Endometrial microvascular endothelial cells (primary cell): Measurements from ENCODE around the gene E2F8. TPM values are rescaled to one million over a fixed set of nuclear protein-coding genes. Genes with fewer than 3 reads are reported as not detected.
"Not testable (repeated sequence)": the region's sequence is repeated elsewhere in the genome, so short reads cannot be mapped to it uniquely, and the experiment has no call there.

Source experiments
- in situ Hi-C: cut with HindIII; loops from 2 replicates; pipeline ENCODE4 v1.10.0; 2017; ENCODE audit warnings: low sequenced_read_pairs, low pct_unique_long_range_greater_than_20kb; ENCODE audit errors: inconsistent ontology term
- total RNA-seq: library from RNA; depleted of rRNA; stranded (reverse); fragments of >200 nt; gene quantifications from one replicate; pipeline ENCODE4 v1.2.3, GENCODE V29; 2015; ENCODE audit errors: inconsistent ontology term

Gene E2F8
- total RNA-seq, 1 donor from 2014 or later, result 5.9 TPM

DNA sequence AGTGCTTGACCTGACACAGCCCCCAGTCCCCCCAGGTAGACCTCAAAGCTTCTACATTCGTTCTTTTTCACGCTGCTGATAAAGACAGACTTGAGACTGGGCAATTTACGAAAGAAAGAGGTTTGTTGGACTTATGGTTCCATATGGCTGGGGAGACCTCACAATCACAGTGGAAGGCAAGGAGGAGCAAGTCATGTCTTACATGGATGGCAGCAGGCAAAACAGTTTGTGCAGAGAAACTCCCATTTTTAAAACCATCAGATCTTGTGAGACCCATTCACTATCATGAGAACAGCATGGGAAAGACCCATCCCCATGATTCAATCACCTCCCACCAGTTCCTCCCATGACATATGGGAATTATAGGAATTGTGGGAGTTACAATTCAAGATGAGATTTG is 13.7 kb upstream of the E2F8 start:
- in situ Hi-C loops, result not testable (repeated sequence)

DNA sequence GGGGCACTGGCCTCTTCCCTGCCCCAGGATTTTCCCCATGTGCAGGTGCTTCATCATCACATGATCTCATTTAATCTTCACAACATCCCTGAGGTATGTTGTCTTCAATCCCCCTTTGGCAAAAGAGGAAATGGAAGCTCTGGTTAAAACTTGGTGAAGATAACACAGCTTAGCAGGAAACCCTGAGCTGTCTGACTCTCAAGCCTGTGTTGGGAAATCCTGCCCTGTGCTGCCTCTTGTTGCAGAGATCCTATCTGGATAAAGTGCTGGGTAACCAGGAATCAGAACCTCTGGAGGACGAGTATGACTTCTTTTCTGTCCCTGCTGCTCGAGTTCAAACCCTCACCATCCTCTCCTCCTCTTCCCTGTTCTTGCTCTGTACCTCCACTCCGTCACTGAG is 13.1 kb upstream of the E2F8 start:
- in situ Hi-C loops, result no loop called here

DNA sequence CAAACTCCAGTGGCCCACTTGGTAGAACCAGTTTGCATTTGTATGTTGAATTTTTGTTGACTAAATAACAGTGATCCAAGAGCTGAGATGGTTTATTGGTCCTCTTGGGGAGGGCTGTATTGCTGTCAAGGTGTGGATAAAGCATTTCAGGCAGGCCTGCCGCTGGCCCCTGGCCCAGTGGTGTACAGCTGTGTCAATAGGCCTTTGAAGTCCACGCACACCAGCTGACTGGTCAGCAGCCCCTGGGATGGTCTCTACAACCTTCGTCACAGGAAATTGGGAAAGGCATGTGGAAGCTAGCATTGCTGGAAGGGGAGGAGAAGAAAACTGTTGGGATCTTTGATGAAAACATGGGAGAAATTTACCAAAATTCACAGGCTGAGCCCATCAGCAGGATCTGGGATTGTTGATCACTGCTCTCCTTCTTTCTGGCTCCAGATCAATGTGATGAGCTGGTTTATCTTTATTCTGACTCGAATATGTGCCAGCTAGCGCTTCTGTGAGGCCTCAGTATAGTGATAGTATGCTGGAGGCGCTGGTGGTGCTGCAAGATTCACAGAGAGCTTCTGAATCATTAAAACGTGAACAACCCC is 12.5 kb upstream of the E2F8 start:
- in situ Hi-C loops, result no loop called here

DNA sequence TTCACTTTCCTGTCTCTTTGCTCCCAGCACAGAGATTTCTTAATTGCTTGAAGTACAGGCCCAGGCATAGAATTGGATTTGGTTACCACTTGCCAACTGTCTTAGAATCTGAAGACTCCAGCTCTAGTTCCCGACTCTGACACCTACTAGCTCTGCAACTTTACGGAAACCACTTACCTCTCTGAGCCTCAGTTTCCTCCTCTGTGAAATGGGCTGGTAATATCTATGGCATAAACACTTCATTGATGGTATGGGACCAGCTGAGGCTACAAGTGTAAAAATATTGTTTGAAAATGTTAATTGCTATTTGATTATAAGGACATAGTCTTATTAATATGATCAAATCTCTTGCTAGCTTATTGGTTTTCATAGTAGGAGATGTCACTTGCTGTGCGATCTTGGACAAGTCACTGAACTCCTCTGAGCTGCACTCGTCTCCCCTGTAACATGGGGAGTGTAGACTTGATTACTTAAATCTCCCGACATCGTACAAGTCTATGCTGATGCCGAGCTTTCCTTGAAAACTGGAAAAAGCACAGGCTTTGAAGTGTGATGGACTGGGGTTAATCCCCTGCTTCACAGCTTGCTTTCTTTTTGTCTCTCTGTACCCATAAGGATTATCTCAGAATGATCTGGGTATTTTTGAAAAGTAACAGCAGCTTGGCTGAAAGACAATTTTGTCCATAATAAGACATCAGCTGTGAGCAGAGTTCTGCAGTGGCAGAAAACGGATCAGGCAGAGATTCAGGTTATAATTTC is 11.8 kb upstream of the E2F8 start:
- in situ Hi-C loops, result no loop called here

DNA sequence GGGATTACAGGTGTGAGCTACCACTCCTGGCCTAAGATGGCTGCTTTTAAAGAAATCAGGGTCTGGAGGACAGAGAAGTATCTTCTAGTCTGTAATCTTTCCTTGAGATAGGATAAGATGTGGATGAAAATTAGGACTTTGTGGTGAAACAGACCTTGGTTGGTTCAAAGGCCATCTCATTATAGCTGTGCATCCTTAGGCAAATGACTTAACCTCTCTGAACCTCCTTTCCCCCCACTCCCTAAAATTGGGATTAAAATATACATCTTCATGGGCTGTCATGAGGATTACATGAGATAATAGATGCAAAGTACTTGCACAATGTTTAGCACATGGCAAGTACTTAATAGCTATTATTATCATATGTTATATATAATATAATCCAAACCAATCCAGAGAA is 10.8 kb upstream of the E2F8 start:
- in situ Hi-C loops, result no loop called here

DNA sequence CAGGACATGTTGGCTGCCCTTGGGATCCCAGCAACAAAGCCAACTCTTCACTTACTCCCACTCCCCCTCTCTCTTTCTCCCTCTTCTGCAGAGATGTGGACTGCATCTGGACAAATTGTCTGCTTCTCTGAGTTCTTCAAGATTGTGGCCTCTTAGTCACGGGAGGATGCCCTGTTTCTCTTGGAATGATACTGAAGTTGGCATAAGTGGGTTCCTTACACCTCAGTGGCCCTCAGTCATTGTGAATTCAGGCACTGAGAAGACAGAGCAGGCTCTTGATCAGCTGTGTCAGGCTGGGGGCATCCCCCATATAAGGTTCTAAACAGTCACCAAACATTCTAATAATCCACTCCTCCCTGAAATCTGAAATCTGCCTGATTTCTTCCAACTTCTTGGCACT is 6.1 kb upstream of the E2F8 start:
- in situ Hi-C loops, result no loop called here

DNA sequence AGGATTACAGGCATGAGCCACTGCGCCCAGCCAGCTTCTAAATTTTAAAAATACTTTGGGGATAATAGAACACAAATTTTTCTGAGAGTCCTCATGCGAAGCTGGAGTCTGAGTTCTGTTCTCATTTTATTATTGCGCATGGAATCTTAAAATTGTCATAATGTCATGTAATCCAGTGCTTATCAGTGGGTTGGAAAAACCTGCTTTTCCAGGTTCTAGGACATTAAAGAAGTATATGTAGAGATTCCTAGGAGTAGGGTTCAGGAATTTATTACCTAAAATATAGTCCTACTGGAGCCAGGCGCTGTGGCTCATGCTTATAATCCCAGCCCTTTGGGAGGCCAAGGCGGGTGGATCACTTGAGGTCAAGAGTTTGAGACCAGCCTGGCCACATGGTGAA is 4.6 kb upstream of the E2F8 start:
- in situ Hi-C loops, result no loop called here

DNA sequence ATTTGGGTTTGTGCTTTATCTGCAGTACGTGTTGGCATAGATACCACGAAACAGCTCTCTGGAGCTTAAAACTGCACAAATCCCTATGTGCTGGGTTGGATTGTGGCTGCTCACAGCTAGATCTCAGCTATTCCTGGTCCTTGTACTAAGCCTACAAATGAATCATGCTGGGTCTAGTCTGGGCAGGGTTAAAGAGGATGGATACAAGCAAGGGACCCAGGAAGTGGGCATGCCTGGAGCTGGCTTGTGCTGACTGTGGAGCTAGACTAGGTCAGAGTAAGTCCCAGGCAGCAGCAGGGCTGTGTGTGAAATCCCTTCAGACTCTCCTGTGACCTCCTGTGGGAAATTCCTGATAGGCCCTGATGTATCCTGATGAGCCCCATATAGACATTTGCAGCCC is 3.9 kb upstream of the E2F8 start:
- in situ Hi-C loops, result no loop called here

DNA sequence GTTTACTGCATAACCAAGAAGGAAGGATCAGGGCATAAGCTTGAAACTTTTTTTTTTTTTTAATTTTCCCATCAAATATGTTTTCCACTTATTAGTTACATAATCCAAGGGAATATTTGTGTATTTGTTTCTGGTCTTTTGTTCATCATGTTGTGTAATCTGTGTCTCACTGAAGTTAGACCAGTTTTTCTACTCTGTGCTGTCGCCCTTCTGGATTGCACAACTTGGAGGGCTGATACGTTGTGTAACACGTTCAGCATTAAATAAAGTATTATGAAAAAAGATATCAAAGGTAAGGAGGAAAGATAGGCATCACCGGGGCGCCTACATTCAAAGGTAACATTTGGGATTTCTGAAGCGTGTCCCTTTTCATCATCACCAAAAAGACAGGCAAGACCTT is 3.3 kb upstream of the E2F8 start:
- in situ Hi-C loops, result no loop called here

DNA sequence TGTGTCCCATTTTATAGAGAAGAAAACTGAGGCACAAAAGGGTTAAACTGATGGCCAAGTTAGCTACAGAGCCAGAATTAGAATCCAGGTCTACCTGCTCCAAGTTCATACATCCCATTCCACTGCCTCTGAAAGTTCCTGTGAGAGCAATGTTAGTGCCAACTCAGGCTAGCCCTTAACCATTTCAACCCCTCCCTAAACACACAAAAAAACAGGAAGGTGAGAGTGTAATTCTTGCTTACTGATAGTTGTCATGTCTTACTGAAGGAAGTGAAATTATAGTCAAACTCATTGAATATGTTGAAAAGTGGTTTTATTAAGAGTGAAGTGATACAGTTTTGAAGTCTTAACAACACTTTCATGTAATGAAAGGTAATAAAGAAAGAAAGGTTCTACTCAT is 2.9 kb upstream of the E2F8 start:
- in situ Hi-C loops, result no loop called here

DNA sequence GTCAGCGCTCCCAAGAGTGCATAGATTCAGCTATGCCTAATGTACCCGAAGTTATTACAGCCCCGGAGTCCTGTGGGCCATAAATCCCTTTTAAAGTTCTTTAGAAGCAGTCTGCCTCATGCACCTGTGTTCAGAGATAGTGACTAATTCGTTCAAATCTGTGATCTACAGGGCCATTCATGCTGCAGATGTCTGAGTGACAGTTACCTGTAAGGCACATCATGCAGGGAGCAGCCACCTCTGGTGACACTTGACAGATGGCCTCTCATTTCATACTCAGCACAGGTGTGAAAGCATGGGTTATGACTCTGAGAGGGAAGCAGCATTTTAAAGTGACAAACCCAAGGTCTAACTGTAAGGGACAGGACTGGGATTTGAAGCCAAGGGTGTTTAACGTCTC is 2.4 kb upstream of the E2F8 start:
- in situ Hi-C loops, result no loop called here

DNA sequence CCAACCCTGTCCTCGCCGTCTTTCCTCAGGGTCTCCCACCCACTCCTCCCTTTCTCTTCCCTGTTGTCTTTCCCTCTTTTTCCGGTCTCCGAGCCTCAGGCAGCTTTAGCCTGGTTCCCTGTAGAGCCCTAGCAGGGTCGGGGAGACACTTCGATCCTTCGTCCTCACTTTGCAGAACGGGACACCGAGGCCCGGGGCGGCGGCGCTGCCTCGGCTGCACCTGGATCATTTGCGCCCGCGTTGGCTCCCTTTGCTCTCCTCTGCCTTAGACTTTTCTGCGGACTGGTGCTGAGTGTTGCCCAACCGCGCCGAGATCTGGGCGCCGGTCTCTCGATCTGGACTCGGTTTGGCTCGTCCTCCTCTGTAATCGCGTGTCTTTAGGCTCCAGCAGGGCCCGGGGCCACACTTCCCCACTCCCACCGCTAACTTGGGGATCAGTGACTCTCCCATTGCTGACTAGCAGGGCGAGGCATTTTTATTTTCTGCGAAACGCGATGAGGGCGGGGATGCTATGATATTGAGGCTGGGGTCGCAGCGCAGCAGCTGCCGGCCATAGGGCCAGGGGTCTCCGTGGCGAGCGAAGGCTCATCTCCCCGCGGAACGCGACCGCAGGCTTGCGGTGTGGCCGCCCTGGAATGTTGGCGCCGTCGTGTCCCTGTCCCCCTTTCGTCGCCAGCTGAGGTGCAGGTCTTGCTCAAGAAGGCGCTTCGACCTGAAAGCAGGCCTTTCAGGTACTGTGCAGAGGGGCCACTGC is 1.6 kb upstream of the E2F8 start:
- in situ Hi-C loops, result no loop called here

DNA sequence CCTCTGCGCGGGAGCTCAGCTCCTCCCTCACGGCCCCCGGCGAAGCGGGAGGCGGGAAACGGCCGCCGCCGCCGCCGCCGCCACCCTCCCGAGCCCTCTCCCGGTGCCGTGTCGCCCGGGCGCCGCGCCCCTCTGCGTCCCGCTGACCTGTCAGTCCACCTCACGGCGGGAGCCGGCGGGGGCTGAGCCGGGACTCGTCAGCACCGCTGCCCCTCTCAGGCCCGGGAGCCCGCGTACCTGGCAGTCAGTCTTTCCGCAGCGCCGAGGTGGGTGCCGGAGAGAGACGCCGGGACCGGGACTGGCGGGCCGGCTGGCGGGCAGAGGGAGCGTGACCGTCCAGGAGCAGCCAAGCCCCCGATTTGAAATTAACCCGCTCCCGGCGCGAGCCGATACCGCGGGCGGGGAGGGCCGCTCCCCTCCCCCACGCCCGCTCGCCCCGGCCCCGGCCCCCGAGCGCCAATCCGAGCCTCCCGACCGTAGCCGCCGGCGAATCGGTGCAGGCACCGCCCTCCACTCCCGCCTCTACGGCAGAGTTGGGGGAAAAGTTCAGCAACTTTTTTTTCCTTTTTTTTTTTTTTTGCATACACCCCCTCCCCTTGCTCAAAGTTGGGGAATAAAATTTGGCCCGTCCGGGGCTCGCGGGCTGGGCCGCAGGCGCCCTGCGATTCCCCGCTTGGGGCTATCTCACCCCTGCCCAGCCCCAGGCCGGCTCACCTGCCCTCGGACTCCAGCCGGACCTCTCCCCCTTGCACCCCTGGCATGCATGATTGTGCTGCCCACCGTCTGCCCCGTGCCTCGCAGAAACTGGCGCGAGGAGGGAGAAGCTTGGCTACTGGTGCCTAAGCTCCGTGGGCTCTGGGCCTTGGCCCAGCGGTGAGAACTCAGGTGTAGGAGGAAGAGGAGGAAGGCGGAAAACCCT is 774 bp upstream of the E2F8 start:
- in situ Hi-C loops, result no loop called here

DNA sequence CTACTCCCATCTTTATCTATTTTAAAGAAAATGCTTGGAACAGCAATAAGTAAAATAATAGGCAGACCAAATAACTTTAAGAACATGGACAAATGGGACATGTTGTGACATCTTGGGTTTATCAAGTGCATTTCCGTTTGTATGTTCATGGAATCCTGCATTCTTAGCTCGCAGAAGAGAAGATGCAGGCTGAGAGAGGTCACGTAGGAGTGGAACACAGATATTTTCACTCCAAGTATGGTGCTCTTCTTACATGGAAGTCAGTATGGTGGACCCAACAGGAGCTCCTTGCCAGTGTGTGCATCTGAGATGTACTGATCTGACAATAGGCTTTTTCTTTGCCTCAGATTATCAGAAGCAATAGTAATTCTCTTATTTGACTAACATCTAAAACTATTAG is 1.7 kb downstream of the E2F8 start:
- in situ Hi-C loops, result no loop called here

DNA sequence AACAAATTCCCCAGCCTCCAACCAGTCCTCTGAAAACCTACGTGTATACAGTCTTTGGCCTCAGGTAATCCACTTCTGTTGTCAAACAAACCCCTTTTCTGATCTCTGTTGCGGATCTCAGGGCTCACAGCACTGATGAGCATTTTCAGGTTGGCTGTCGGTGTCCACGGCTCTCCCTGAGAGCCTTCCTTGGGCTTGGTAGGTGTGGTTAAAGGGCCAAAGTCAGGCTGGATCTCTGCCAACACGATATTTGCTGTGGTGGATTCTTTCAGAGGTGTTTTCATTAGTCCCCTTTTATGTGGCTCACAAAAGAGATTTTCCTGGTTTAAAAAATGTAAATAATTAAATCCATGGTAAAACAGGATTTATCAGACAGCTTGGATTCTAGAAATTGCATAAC is 2.9 kb downstream of the E2F8 start:
- in situ Hi-C loops, result no loop called here

DNA sequence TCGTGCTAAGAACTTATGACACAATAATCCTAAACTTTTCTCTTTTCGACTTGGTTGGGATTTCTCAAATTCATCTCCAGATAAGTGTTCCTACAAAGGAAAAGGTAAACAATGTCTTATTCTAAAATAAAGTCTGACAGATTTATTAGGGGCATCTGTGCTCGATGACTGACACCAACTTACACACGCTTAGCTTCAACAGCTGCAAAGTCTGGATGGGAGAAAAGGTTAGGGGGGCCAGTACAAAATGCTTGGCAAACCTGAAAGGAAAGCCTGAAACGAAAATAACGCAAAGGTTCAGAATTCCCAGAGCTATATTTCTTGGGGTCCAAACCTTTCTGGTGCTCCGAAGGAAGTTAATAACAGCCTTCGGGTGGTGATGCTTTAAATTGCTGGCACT is 3.4 kb downstream of the E2F8 start:
- in situ Hi-C loops, result no loop called here

DNA sequence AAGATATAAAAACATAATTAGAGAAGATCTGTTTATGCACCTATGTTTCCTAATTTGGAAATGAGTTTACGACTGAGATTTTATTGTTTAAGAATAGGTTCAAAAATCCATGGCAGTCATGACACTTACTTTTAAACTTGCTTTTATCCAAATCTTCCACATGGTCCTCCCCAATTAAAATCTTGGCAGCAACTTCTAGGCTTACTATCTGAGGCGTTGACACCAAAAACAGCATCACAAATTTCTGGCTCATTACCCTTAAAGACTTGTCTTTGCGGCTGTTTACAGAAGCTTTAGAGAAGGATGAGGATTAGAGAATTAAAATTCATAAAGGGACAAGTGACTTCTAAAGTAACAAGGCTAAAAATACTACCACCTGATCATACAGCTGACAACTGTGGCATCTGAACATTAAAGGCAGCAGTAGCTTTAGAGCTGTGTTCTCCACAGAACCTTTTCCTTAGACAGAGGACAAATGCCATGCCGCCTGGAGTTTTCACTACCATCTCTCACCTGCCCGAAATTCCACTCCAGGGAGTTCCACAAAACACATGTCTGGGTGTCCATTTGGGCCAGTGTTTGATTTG is 6.4 kb downstream of the E2F8 start:
- in situ Hi-C loops, result no loop called here

DNA sequence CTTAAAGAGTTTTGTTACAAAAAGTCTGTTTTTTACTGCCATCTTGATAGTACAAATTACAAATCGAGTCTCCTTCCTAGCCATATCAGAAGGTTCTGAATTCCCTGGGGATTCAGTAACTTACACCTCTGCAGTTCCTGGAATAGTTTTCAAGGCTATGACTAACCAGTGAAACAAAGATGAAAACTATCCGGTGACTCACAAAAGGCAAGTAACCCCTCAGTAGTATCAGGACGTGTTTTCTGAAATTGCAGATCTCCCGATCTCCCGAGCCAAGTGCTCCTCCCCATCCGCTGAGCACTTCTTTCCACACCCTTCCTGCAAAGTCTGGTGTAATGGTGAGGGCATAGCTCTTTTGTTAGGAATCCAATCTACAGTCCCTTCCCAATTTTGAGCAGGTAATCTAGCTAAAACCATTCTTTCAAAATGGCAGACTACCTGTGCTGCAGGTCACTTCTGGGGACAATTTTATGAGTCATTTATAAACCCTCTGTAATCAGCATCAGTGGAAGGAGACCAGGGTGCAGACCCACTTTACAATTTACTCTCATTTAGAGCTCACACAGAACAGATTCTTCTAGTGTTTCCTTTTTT is 7.7 kb downstream of the E2F8 start:
- in situ Hi-C loops, result no loop called here

DNA sequence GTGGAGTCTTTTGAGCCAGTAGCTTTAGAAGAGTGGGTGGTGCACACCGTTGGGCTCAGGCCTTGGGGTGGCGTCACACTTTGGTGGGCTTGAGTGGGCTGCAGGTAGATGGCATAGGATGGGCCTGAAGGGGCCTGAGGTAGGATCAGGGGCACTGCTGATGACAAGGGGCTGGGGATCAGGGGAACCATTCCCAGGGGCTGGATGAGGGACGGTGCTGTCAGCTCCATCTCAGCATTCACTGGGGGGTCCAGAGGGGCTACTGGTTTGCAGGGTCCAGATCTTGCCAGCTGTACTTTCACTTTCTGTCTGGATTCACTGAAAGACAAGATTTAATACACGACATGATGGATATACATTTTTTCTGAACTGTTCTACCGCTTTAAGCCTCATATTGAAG is 11.1 kb downstream of the E2F8 start:
- in situ Hi-C loops, result no loop called here
